Islet of Langerhans (tissue), 1 donor: Measurements from ENCODE around the gene FGF2.
"Not testable (repeated sequence)": the region's sequence is repeated elsewhere in the genome, so short reads cannot be mapped to it uniquely, and the experiment has no call there.

Experiments used
- FAIRE-seq: peaks from one replicate; lab custom pipeline; 2011; peaks lifted over from hg19 to GRCh38; lab: Jason Lieb, UNC

FGF2 gene

GRCh38 chr4:122930862-122931261 lies 104.2 kb downstream of the FGF2 start:
- peak; percentile 96 for FAIRE-seq

GRCh38 chr4:122932763-122933162 lies 106.1 kb downstream of the FGF2 start:
- FAIRE-seq: no peak

- FAIRE-seq: not testable (repeated sequence)
These were observed 118.5 kb downstream of the FGF2 start for GRCh38 chr4:122945136-122945535.

GRCh38 chr4:122946142-122946541 lies 119.5 kb downstream of the FGF2 start:
- FAIRE-seq: no peak
